ENCODE measurements around the gene IQSEC1. TPM values are rescaled to one million over a fixed set of nuclear protein-coding genes. Genes with fewer than 3 reads are reported as not detected.

Gene IQSEC1
- total and polyA plus RNA-seq, 2 experiments from 2014 or later, result 8.0 to 51.9 TPM

DNA sequence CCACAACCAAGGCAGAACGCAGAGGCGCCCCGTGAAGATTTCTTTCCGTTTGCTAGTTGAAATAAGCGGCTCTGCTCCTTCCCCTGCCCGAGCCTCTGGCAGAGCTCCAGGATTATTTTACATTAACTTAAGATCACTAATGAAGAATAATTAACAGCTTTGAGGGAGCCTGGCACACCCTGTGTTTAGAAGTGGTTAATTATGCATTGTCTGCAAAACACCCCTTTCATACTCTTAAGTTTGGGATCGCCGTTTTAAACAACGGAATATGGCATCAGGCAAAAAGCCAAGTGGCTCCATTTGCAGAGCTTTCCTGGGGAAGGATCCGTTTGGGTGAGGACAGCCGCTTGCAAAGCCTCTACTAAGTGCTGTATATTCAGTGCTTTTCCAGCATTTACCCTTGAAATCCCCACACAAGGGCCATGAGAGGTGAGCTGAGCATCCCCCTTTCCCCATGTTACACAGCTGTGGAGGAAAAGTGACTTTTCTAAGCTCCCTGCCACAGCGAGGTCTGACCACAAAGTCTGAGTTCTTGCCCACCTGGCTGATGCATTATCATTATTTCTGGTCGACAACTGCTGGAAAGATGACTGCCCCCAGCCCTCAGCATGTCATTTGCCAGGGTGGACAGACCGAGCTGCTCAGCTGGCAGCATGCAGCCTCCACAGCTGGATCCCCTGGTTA is 33.9 kb downstream of the IQSEC1 start:
- Mint-ChIP-seq H3K9me3 (no peaks in the 10 kb centered on the region), H3K4me3 (no peak overlapping the region), H3K27ac (no peak overlapping the region), H3K36me3 (ENCODE audit: low read depth) (no peaks in the 10 kb centered on the region; the same call in 2 of the 3 replicates), H3K4me1 (peaks cover 13% of the 10 kb centered on the region), H3K27me3 (ENCODE audit: insufficient read depth, low read depth, poor library complexity) (peaks cover 7% of the 10 kb centered on the region)
- H3F3A ChIP-seq (replicated peaks; ENCODE audit: low read depth), result no peaks in the 10 kb centered on the region
- no peaks in the 10 kb centered on the region for H3K79me2 ChIP-seq (replicated peaks; ENCODE audit: insufficient read depth)
- no peaks in the 10 kb centered on the region for H4K20me1 ChIP-seq (replicated peaks; ENCODE audit: insufficient read depth)
- H3K4me3 ChIP-seq, result no peak overlapping the region
- no peaks in the 10 kb centered on the region for H3K36me3 ChIP-seq (ENCODE audit: insufficient read depth)
- no peak for ATAC-seq
- H3K27ac ChIP-seq (ENCODE audit: low read depth), result no peak overlapping the region; the same call in 1 of the 2 replicates
- TF ChIP-seq, protein P1, sequence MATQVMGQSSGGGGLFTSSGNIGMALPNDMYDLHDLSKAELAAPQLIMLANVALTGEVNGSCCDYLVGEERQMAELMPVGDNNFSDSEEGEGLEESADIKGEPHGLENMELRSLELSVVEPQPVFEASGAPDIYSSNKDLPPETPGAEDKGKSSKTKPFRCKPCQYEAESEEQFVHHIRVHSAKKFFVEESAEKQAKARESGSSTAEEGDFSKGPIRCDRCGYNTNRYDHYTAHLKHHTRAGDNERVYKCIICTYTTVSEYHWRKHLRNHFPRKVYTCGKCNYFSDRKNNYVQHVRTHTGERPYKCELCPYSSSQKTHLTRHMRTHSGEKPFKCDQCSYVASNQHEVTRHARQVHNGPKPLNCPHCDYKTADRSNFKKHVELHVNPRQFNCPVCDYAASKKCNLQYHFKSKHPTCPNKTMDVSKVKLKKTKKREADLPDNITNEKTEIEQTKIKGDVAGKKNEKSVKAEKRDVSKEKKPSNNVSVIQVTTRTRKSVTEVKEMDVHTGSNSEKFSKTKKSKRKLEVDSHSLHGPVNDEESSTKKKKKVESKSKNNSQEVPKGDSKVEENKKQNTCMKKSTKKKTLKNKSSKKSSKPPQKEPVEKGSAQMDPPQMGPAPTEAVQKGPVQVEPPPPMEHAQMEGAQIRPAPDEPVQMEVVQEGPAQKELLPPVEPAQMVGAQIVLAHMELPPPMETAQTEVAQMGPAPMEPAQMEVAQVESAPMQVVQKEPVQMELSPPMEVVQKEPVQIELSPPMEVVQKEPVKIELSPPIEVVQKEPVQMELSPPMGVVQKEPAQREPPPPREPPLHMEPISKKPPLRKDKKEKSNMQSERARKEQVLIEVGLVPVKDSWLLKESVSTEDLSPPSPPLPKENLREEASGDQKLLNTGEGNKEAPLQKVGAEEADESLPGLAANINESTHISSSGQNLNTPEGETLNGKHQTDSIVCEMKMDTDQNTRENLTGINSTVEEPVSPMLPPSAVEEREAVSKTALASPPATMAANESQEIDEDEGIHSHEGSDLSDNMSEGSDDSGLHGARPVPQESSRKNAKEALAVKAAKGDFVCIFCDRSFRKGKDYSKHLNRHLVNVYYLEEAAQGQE (IDR thresholded peaks at IDR 0.05; ENCODE audit: unreplicated experiment), result no peak
- TF ChIP-seq NANOG (IDR thresholded peaks at IDR 0.05; ENCODE audit: borderline replicate concordance) (no peak), ZNF114 (CRISPR knock-in tag; IDR thresholded peaks at IDR 0.05) (no peak), CREB1 (CRISPR knock-in tag; IDR thresholded peaks at IDR 0.05; ENCODE audit: low read depth) (no peak), STAT1 (IDR thresholded peaks at IDR 0.05; ENCODE audit: unreplicated experiment) (no peak), POLR2AphosphoS5 (IDR thresholded peaks at IDR 0.05; ENCODE audit: low read depth) (no peak), EZH2phosphoT487 (IDR thresholded peaks at IDR 0.05; ENCODE audit: unreplicated experiment) (no peak), ZNF331 (CRISPR knock-in tag; IDR thresholded peaks at IDR 0.05; ENCODE audit: low read depth) (no peak)
- H2AFZ ChIP-seq, result no peak overlapping the region
- DNase-seq (ENCODE audit: low spot score), result no peak
- no peaks in the 10 kb centered on the region for H3K27me3 ChIP-seq (ENCODE audit: insufficient read depth)
- no peaks in the 10 kb centered on the region for H3K9me2 ChIP-seq (ENCODE audit: insufficient read depth)
- no peak overlapping the region for H3K4me2 ChIP-seq
- no peaks in the 10 kb centered on the region for H3K4me1 ChIP-seq (ENCODE audit: insufficient read depth)

DNA sequence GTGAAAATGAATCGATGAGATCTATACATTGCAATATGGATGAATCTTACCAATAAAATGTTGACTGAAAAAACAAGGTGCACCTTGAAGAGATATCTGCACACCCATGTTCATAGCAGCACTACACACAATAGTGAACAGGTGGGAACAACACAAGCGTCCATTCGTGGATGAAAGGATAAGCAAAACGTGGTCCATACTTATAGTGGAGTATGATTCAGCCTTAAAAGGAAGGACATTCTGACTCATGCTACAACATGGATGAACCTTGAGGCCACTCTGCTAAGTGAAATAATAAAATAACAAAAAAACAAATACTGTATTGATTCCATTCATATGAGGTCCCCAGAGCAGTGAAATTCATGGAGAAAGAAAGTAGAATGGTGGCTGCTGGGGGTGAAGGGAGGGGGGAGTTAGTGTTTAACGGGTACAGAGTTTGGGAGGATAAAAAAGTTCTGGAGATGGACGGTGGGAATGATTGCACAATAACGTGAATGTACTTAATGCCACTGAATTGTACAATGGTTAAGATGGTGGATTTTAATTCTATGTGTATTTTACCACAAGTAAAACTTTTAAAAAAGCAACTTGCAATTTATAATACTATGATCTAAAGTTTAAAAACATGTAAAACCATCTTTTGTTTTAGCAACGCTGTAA is 35.6 kb downstream of the IQSEC1 start:
- Histone ChIP-seq H3K9me2 (ENCODE audit: insufficient read depth) (no peaks in the 10 kb centered on the region), H2AFZ (no peak overlapping the region), H3K27me3 (ENCODE audit: insufficient read depth) (no peaks in the 10 kb centered on the region), H3F3A (replicated peaks; ENCODE audit: low read depth) (no peaks in the 10 kb centered on the region), H4K20me1 (replicated peaks; ENCODE audit: insufficient read depth) (no peaks in the 10 kb centered on the region), H3K27ac (ENCODE audit: low read depth) (no peak overlapping the region), H3K79me2 (replicated peaks; ENCODE audit: insufficient read depth) (no peaks in the 10 kb centered on the region), H3K36me3 (ENCODE audit: insufficient read depth) (no peaks in the 10 kb centered on the region), H3K4me3 (no peak overlapping the region), H3K4me1 (ENCODE audit: insufficient read depth) (no peaks in the 10 kb centered on the region), H3K4me2 (no peak overlapping the region)
- Mint-ChIP-seq H3K4me1 (peaks cover 4% of the 10 kb centered on the region; the same call in 2 of the 3 replicates), H3K27ac (no peak overlapping the region), H3K9me3 (no peaks in the 10 kb centered on the region), H3K4me3 (no peak overlapping the region), H3K36me3 (ENCODE audit: low read depth) (no peaks in the 10 kb centered on the region; the same call in 2 of the 3 replicates), H3K27me3 (ENCODE audit: insufficient read depth, low read depth, poor library complexity) (peaks cover 5% of the 10 kb centered on the region)
- ATAC-seq (no peak), DNase-seq (ENCODE audit: low spot score) (no peak)
- TF ChIP-seq POLR2AphosphoS5 (IDR thresholded peaks at IDR 0.05; ENCODE audit: low read depth) (no peak), STAT1 (IDR thresholded peaks at IDR 0.05; ENCODE audit: unreplicated experiment) (no peak)
- TF ChIP-seq, protein P2, sequence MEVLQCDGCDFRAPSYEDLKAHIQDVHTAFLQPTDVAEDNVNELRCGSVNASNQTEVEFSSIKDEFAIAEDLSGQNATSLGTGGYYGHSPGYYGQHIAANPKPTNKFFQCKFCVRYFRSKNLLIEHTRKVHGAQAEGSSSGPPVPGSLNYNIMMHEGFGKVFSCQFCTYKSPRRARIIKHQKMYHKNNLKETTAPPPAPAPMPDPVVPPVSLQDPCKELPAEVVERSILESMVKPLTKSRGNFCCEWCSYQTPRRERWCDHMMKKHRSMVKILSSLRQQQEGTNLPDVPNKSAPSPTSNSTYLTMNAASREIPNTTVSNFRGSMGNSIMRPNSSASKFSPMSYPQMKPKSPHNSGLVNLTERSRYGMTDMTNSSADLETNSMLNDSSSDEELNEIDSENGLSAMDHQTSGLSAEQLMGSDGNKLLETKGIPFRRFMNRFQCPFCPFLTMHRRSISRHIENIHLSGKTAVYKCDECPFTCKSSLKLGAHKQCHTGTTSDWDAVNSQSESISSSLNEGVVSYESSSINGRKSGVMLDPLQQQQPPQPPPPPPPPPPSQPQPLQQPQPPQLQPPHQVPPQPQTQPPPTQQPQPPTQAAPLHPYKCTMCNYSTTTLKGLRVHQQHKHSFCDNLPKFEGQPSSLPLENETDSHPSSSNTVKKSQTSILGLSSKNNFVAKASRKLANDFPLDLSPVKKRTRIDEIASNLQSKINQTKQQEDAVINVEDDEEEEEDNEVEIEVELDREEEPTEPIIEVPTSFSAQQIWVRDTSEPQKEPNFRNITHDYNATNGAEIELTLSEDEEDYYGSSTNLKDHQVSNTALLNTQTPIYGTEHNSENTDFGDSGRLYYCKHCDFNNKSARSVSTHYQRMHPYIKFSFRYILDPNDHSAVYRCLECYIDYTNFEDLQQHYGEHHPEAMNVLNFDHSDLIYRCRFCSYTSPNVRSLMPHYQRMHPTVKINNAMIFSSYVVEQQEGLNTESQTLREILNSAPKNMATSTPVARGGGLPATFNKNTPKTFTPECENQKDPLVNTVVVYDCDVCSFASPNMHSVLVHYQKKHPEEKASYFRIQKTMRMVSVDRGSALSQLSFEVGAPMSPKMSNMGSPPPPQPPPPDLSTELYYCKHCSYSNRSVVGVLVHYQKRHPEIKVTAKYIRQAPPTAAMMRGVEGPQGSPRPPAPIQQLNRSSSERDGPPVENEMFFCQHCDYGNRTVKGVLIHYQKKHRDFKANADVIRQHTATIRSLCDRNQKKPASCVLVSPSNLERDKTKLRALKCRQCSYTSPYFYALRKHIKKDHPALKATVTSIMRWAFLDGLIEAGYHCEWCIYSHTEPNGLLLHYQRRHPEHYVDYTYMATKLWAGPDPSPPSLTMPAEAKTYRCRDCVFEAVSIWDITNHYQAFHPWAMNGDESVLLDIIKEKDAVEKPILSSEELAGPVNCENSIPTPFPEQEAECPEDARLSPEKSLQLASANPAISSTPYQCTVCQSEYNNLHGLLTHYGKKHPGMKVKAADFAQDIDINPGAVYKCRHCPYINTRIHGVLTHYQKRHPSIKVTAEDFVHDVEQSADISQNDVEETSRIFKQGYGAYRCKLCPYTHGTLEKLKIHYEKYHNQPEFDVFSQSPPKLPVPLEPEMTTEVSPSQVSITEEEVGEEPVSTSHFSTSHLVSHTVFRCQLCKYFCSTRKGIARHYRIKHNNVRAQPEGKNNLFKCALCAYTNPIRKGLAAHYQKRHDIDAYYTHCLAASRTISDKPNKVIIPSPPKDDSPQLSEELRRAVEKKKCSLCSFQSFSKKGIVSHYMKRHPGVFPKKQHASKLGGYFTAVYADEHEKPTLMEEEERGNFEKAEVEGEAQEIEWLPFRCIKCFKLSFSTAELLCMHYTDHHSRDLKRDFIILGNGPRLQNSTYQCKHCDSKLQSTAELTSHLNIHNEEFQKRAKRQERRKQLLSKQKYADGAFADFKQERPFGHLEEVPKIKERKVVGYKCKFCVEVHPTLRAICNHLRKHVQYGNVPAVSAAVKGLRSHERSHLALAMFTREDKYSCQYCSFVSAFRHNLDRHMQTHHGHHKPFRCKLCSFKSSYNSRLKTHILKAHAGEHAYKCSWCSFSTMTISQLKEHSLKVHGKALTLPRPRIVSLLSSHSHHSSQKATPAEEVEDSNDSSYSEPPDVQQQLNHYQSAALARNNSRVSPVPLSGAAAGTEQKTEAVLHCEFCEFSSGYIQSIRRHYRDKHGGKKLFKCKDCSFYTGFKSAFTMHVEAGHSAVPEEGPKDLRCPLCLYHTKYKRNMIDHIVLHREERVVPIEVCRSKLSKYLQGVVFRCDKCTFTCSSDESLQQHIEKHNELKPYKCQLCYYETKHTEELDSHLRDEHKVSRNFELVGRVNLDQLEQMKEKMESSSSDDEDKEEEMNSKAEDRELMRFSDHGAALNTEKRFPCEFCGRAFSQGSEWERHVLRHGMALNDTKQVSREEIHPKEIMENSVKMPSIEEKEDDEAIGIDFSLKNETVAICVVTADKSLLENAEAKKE (CRISPR knock-in tag; IDR thresholded peaks at IDR 0.05), result no peak
